Endodermal cell (in vitro differentiated cells): ENCODE results near the gene RNF220. TPM values are rescaled to one million over a fixed set of nuclear protein-coding genes. Genes with fewer than 3 reads are reported as not detected.

ENCODE experiments used
- DNase-seq: peaks from one replicate; pipeline ENCODE4 v3.0.0-alpha.2; 2017
- H3K27ac ChIP-seq: 2 replicates; pipeline ENCODE4 v1.5.1; 2013; ENCODE audit warnings: mild to moderate bottlenecking, low read depth, low read length, moderate library complexity
- H3K27me3 ChIP-seq: 2 replicates; pipeline ENCODE4 v1.6.1; 2013; ENCODE audit warnings: mild to moderate bottlenecking, low read length, moderate library complexity; ENCODE audit not compliant: insufficient read depth, control insufficient read depth, poor library complexity, severe bottlenecking
- H3K36me3 ChIP-seq: 2 replicates; pipeline ENCODE4 v1.7.0; 2013; ENCODE audit warnings: mild to moderate bottlenecking, low read length, moderate library complexity; ENCODE audit not compliant: control insufficient read depth, insufficient read depth
- H3K4me1 ChIP-seq: one replicate; pipeline ENCODE4 v1.7.0; 2013; ENCODE audit warnings: low read length; ENCODE audit not compliant: control insufficient read depth, insufficient read depth
- H3K4me3 ChIP-seq: 2 replicates; pipeline ENCODE4 v1.5.1; 2013; ENCODE audit warnings: mild to moderate bottlenecking, low read length, moderate library complexity
- H3K9ac ChIP-seq: 2 replicates; pipeline ENCODE4 v1.6.1; 2013; ENCODE audit warnings: mild to moderate bottlenecking, low read length, moderate library complexity; ENCODE audit not compliant: poor library complexity, severe bottlenecking; ENCODE audit errors: extremely low read depth
- H3K9me3 ChIP-seq: 2 replicates; pipeline ENCODE4 v1.6.1; 2013; ENCODE audit warnings: mild to moderate bottlenecking, low read length, moderate library complexity; ENCODE audit not compliant: control insufficient read depth
- H3K27ac Mint-ChIP-seq: 2 replicates; pipeline ENCODE4 v1.8.0; 2020; ENCODE audit warnings: mixed read lengths
- H3K27me3 Mint-ChIP-seq: 2 replicates; pipeline ENCODE4 v1.8.0; 2021; ENCODE audit warnings: mild to moderate bottlenecking, mixed read lengths; ENCODE audit not compliant: insufficient read depth
- H3K36me3 Mint-ChIP-seq: 2 replicates; pipeline ENCODE4 v1.8.0; 2020; ENCODE audit warnings: low read depth, mixed read lengths
- H3K4me1 Mint-ChIP-seq: 2 replicates; pipeline ENCODE4 v1.8.0; 2020; ENCODE audit warnings: mixed read lengths
- H3K4me3 Mint-ChIP-seq: 2 replicates; pipeline ENCODE4 v1.8.0; 2020; ENCODE audit warnings: mild to moderate bottlenecking, moderate library complexity, mixed read lengths
- H3K9me3 Mint-ChIP-seq: 2 replicates; pipeline ENCODE4 v1.8.0; 2020; ENCODE audit warnings: mild to moderate bottlenecking, mixed read lengths
- WGBS, 2 experiments: methylation state at CpG; one replicate each; pipeline versions ENCODE4 v1.1.5 to v1.1.7; 2013; ENCODE audit warnings: missing lambda C conversion rate in 2 of 2, mixed read lengths in 1 of 2; ENCODE audit not compliant: insufficient coverage in 1 of 2, insufficient read length in 1 of 2; 5-methylcytosine and 5-hydroxymethylcytosine counted together
- total RNA-seq, 2 donors: library from RNA; stranded (reverse); fragmentation: NEBNext Ultra II Directional in 1 of 2; extraction: Animal tissue kit (Norgen Biotek cat#: 25700) in 1 of 2; gene quantifications; 2 replicates in 1 of 2; 3 replicates in 1 of 2; pipeline ENCODE4 v1.2.1, GENCODE V29; 2021
- TF ChIP-seq, protein P1 (sequence below): fragments of 200-600 bp; sonication (generic); conservative IDR thresholded peaks from 2 replicates; pipeline ENCODE4 v1.5.0; 2021; ENCODE audit warnings: antibody characterized with exemption, mild to moderate bottlenecking

RNF220 gene
- total RNA-seq, 2 donors from 2014 or later: 94.6 to 95.5 TPM

- Histone ChIP-seq H3K27me3 (peaks cover 86% of the 10 kb centered on the region), H3K27ac (no peak overlapping the region), H3K4me1 (peaks cover 16% of the 10 kb centered on the region), H3K9me3 (no peaks in the 10 kb centered on the region), H3K36me3 (no peaks in the 10 kb centered on the region), H3K9ac (no peak overlapping the region), H3K4me3 (no peak overlapping the region)
- Mint-ChIP-seq H3K27me3 (peaks cover 89% of the 10 kb centered on the region), H3K36me3 (no peaks in the 10 kb centered on the region), H3K4me1 (peaks cover 34% of the 10 kb centered on the region), H3K9me3 (no peaks in the 10 kb centered on the region), H3K27ac (no peak overlapping the region), H3K4me3 (no peak overlapping the region)
- no peak for DNase-seq
- TF ChIP-seq, protein P1, sequence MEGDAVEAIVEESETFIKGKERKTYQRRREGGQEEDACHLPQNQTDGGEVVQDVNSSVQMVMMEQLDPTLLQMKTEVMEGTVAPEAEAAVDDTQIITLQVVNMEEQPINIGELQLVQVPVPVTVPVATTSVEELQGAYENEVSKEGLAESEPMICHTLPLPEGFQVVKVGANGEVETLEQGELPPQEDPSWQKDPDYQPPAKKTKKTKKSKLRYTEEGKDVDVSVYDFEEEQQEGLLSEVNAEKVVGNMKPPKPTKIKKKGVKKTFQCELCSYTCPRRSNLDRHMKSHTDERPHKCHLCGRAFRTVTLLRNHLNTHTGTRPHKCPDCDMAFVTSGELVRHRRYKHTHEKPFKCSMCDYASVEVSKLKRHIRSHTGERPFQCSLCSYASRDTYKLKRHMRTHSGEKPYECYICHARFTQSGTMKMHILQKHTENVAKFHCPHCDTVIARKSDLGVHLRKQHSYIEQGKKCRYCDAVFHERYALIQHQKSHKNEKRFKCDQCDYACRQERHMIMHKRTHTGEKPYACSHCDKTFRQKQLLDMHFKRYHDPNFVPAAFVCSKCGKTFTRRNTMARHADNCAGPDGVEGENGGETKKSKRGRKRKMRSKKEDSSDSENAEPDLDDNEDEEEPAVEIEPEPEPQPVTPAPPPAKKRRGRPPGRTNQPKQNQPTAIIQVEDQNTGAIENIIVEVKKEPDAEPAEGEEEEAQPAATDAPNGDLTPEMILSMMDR: no peak
- 92 to 95% methylated on average over 1 to 3 of the region's 3 CpGs for WGBS, 2 experiments
These were observed 106.3 kb downstream of the RNF220 start for GRCh38 chr1:44511363-44511762.

DNA sequence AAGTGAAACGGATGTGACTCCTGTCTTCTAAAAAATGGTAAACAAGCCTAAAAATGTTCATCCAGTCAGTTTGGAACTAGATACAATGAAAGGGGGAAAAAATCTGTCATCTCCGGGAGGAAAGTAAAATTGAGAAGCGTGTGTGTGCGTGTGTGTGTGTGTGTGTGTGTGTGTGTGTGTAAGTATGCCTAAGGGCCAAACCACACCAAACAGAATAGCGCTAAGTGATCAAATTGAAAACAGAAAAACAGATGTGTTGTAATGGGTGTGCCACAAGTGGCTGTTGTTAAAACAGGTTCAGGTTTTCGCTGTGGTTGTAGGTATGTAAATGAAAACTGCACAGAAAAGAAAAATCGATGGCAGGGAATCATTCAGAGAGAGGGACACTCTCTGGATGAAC lies 106.7 kb downstream of the RNF220 start:
- Mint-ChIP-seq H3K27me3 (peaks cover 89% of the 10 kb centered on the region), H3K9me3 (no peaks in the 10 kb centered on the region), H3K36me3 (no peaks in the 10 kb centered on the region), H3K27ac (no peak overlapping the region), H3K4me3 (no peak overlapping the region), H3K4me1 (peaks cover 34% of the 10 kb centered on the region)
- TF ChIP-seq, protein P1: no peak
- no peak overlapping the region for H3K27ac ChIP-seq
- H3K36me3 ChIP-seq: no peaks in the 10 kb centered on the region
- WGBS, 2 experiments: 86 to 89% methylated on average over 4 to 7 of the region's 7 CpGs
- H3K4me1 ChIP-seq: peaks cover 16% of the 10 kb centered on the region
- H3K27me3 ChIP-seq: peaks cover 86% of the 10 kb centered on the region
- DNase-seq: no peak
- H3K9me3 ChIP-seq: no peaks in the 10 kb centered on the region
- no peak overlapping the region for H3K4me3 ChIP-seq
- no peak overlapping the region for H3K9ac ChIP-seq

DNA sequence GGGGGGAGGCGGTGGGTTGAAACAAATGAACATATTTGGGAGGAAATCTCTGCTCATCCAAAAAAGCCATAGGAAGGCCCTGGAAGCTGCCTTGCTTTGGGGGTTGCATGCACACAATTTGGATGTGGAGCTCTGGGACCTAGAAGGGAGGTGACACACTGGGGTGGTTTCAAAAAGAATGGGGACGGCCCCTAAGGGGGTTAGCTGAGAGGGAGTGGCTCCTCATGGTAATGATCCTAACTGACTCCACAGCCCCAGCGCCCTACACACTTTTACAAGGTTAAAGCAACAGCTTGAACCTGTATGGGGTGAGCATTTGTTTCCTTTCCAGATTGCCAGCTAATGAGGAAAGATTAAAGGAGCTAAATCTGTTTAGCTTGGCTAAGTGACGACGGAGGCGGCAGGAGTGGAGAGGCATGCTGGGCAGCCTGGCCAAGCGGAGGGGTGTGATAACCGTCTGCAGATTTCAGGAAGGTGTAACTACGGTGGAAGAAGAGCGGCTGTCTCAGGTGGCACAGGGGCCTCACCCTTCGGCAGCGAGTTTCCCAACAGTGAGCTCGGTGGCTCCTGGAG lies 107.3 kb downstream of the RNF220 start:
- Mint-ChIP-seq H3K27me3 (peaks cover 89% of the 10 kb centered on the region), H3K9me3 (no peaks in the 10 kb centered on the region), H3K4me1 (peaks cover 28% of the 10 kb centered on the region), H3K27ac (no peak overlapping the region), H3K36me3 (no peaks in the 10 kb centered on the region), H3K4me3 (no peak overlapping the region)
- Histone ChIP-seq H3K27ac (no peak overlapping the region), H3K4me1 (peaks cover 16% of the 10 kb centered on the region), H3K27me3 (peaks cover 87% of the 10 kb centered on the region), H3K36me3 (no peaks in the 10 kb centered on the region), H3K4me3 (no peak overlapping the region), H3K9ac (no peak overlapping the region), H3K9me3 (no peaks in the 10 kb centered on the region)
- peak; percentile 61 for DNase-seq
- WGBS, 2 experiments: 61 to 73% methylated on average over 10 to 13 of the region's 13 CpGs
- TF ChIP-seq, protein P1: no peak
